Activated naive CD4-positive, alpha-beta T cell treated with anti-CD3 and anti-CD28 coated beads, Interleukin-2, amount 50 U/mL, for 16 hours (primary cell): ENCODE results near the gene AQR.
"Not testable (repeated sequence)": the region's sequence is repeated elsewhere in the genome, so short reads cannot be mapped to it uniquely, and the experiment has no call there.

Experiments used
- DNase-seq: peaks from one replicate; pipeline ENCODE4 v3.0.0-alpha.2; 2020

The AQR gene

GRCh38 chr15:34952481-34952880 is 17.1 kb downstream of the AQR start:
- DNase-seq, result no peak

GRCh38 chr15:34951993-34952392 is 17.5 kb downstream of the AQR start:
- DNase-seq, result no peak

DNA sequence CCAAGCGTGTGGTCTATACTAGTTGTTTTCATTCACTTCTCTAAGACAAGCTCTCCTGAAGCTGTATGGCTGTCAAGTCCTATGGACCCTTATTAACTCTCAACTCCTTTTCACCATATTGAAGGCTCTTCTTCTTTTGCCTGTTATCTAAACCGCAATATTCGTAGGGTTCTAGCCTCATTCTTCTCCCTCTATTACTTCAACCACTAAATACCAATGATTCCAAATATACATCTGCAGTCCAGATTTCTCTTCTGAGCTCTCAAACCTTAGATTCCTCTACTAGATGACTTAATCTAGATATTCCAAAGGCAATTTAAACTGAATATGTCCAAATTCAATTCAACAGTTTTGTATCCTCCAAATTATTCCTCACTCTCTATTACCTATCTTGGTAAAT is 24.6 kb downstream of the AQR start:
- no peak for DNase-seq

GRCh38 chr15:34943711-34944110 is 25.8 kb downstream of the AQR start:
- DNase-seq, result no peak

GRCh38 chr15:34943264-34943663 is 26.3 kb downstream of the AQR start:
- not testable (repeated sequence) for DNase-seq

- no peak for DNase-seq
Measured at GRCh38 chr15:34942363-34942762, 27.2 kb downstream of the AQR start.

GRCh38 chr15:34941831-34942230 is 27.7 kb downstream of the AQR start:
- no peak for DNase-seq

DNA sequence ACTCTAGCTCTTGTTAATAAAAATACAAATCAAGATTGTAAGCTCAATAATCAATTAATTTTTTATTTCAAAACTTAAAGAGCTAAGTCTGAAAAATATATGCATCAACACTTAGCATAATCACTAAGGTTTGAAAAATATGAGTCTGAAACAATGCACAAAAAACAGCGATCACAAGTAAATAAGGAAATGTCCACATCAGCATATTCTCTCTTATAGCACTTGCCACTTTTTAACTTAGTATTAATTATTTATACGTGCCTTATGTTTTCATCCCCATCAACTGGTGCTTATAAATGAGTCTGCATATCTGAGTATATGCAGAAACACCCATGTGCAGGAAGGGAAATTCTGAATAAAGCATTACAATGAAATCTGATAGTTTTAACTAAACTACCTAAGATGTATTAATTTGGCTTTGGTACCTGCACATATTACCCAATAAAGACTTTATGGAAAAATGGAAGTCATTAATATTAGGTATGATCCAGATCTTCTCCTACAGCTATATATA is 28.3 kb downstream of the AQR start:
- DNase-seq, result no peak

GRCh38 chr15:34933432-34933975 is 36.0 kb downstream of the AQR start:
- no peak for DNase-seq

- DNase-seq, result not testable (repeated sequence)
Measured at GRCh38 chr15:34928349-34928748, 41.2 kb downstream of the AQR start.

GRCh38 chr15:34927726-34928125 is 41.8 kb downstream of the AQR start:
- no peak for DNase-seq

- no peak for DNase-seq
Measured at GRCh38 chr15:34914317-34914716, 55.2 kb downstream of the AQR start.

- no peak for DNase-seq
Measured at GRCh38 chr15:34905047-34905446, 64.5 kb downstream of the AQR start.

DNA sequence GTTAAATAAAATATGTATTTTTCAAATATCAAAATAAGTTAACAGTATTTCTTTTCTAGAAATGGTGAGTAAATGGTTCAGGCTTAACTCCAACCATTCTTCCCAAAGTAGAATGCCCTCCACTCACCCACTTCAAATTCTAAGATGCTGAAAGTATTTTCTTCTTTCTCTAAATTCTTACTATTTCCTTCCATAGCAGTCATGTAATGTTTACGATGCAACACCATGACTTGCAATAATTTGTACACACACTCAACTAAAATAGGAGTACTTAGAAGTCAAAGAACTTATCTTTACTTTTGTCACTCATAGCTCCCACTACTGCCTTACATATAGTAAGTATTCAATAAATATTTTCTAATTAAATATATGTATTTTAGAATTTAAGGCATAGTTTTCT is 65.0 kb downstream of the AQR start:
- DNase-seq, result no peak

GRCh38 chr15:34900748-34901147 is 68.8 kb downstream of the AQR start:
- DNase-seq, result no peak

DNA sequence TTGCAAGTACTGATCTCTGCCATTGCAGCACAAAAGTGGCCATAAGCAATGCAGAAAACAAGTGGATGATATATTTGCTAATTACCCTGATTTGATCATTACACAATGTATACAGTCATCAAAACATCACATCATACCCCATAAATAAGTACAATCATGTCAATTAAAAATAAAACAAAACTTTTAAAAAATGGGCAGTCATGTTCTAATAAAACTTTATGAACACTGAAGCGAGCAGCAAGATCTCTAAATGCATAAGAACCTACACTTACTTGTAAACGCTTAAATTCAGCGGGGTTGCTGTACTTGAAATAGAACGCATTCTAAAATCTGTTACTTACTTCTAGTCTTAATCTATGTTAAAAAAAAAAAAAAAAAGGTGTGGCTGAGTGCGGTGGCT is 73.4 kb downstream of the AQR start:
- DNase-seq, result no peak

GRCh38 chr15:34893967-34894366 is 75.6 kb downstream of the AQR start:
- no peak for DNase-seq

DNA sequence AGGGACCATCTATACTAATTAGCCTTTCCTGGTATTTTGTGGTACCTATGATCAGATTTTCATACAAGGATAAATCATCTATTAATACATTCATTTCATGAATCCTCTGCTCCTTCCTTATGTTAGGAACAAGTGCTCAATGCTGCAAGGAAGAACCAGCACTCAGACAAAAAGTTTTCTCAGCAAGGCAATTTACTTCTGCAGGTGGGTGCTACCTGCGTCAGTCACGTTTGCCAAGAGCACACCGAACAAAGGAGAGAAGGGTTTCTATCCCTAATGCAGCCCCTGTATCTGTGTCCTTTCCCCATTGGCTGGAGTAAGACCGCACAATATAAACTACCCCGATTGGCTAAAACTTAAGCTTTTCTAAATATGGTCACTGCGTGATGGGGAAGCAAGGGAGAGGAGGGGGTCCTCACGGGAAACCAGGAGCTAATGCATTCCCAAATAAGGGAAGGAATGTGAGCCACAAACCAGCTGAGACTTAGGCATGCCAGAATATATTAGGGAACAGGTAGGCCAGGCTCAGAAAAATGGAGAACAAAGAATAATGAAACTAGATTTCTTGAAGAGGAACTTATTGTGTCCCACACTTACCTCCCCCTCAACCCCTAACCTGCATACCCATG is 76.5 kb downstream of the AQR start:
- no peak for DNase-seq

DNA sequence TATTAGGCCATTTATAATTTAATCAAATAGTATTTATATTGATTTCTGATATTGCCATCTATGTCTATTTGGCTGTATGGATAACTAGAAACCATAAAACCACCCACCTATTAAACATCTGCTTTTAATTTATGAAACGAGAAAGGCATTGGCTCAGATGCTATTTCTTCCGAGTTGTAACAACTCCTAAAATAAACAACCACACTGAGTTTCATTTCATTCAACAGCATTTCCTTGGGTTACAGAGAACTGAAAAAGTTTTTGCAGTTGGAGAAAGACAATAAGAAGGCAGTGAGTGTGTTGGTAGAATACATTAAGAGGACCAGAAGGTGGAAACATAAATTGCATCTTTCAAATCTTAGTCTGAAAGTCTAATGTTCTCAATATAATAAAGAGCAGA is 79.1 kb downstream of the AQR start:
- DNase-seq, result no peak

- DNase-seq, result no peak
Measured at GRCh38 chr15:34889476-34889875, 80.1 kb downstream of the AQR start.

DNA sequence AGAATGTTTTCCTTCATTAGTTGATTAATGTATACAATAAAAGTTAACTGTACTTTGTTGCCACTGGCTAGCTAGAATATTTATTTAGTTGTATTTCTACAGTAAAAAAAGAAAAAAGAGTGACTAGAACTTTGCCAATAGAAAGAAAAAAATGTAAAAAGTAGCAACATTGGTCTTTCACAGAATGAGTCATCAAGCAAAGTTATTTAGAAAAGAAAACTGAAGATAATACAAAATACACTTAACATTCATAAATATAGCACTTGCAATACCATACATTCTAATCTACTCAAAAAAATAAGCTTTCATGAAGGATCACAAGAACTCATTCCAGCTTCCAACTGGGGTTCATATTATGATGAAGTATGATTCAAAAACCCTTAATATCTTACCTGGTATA is 83.4 kb downstream of the AQR start:
- no peak for DNase-seq

DNA sequence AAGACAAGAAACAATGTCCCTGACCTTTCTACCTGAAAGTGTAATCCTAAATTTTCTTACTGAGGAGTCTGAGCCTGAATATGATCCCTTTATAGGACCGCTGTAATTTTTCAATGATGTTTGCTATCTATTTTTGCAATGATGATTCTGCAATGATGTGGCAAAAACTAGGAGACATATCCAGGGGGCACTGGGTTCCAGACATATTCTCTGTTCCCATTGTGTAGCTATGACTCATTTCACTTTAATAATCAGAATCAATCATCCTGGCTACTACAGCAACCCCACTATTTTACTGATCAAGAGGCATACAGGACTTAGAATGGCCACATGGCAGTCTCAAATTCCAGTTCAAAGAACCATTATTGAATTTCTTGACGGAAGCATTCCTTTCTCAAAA is 85.9 kb downstream of the AQR start:
- no peak for DNase-seq

GRCh38 chr15:34883042-34883441 is 86.5 kb downstream of the AQR start:
- no peak for DNase-seq

DNA sequence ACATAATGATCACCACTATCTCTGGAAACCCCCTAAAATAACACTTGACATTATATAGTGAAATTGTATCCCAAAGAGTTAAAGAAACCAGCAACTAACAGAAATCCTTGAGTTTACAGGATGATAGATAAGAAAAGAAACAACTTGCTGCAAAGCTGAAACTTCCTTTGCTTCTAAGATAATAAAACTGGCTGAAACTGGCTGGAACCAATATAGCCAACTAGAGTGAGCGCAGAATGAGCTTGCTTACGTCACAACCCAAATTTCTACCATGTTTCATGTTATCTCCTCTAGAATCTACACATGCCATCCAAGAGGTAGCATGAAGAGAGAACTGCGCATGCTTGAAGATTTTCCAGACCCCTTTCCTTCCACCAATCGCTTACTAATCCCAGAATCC is 90.4 kb downstream of the AQR start:
- DNase-seq, result no peak

GRCh38 chr15:34876640-34877039 is 92.9 kb downstream of the AQR start:
- no peak for DNase-seq
